Hepatocyte (in vitro differentiated cells): ENCODE measurements around the gene OLFM4. TPM values are rescaled to one million over a fixed set of nuclear protein-coding genes. Genes with fewer than 3 reads are reported as not detected.

ENCODE experiments used
- DNase-seq: peaks from one replicate; pipeline ENCODE4 v3.0.0-alpha.2; 2016; ENCODE audit warnings: low spot score
- H2AFZ ChIP-seq: fragments of 200-600 bp; sonication (generic); 2 replicates; pipeline ENCODE4 v1.6.0; 2016; ENCODE audit warnings: antibody characterized with exemption, mild to moderate bottlenecking
- H3K27ac ChIP-seq: fragments of 200-600 bp; sonication (generic); 2 replicates; pipeline ENCODE4 v1.5.1; 2016; ENCODE audit warnings: mild to moderate bottlenecking
- H3K27me3 ChIP-seq: fragments of 200-600 bp; sonication (generic); 2 replicates; pipeline ENCODE4 v1.6.1; 2016
- H3K36me3 ChIP-seq: fragments of 200-600 bp; sonication (generic); replicated peaks from 2 replicates; pipeline ENCODE4 v1.5.1; 2016; ENCODE audit warnings: low read depth; ENCODE audit not compliant: insufficient read depth
- H3K4me1 ChIP-seq: fragments of 200-600 bp; sonication (generic); 2 replicates; pipeline ENCODE4 v1.5.1; 2016; ENCODE audit warnings: mild to moderate bottlenecking, moderate library complexity; ENCODE audit not compliant: insufficient read depth
- H3K4me2 ChIP-seq: fragments of 200-600 bp; sonication (generic); 2 replicates; pipeline ENCODE4 v1.6.0; 2016
- H3K4me3 ChIP-seq: fragments of 200-600 bp; sonication (generic); 2 replicates; pipeline ENCODE4 v1.5.1; 2016; ENCODE audit warnings: mild to moderate bottlenecking
- H3K79me2 ChIP-seq: fragments of 200-600 bp; sonication (generic); 2 replicates; pipeline ENCODE4 v1.6.0; 2017; ENCODE audit warnings: mild to moderate bottlenecking
- H3K9me2 ChIP-seq: fragments of 200-600 bp; sonication (generic); replicated peaks from 2 replicates; pipeline ENCODE4 v1.6.0; 2017; ENCODE audit warnings: mild to moderate bottlenecking; ENCODE audit not compliant: insufficient read depth
- H3K9me3 ChIP-seq: fragments of 200-600 bp; sonication (generic); 2 replicates; pipeline ENCODE4 v1.5.1; 2016; ENCODE audit warnings: low read depth, mild to moderate bottlenecking
- H4K20me1 ChIP-seq: fragments of 200-600 bp; sonication (generic); 2 replicates; pipeline ENCODE4 v1.6.0; 2016; ENCODE audit warnings: mild to moderate bottlenecking; ENCODE audit not compliant: insufficient read depth, poor library complexity, severe bottlenecking
- CTCF ChIP-seq: fragments of 200-600 bp; sonication (generic); IDR thresholded peaks from 2 replicates; pipeline ENCODE4 v1.5.1; 2016; ENCODE audit warnings: antibody characterized with exemption, mild to moderate bottlenecking; ENCODE audit not compliant: poor library complexity
- EZH2 ChIP-seq: fragments of 200-600 bp; sonication (generic); IDR thresholded peaks from 2 replicates; pipeline ENCODE4 v1.6.1; 2016; ENCODE audit warnings: antibody characterized with exemption, mild to moderate bottlenecking, borderline replicate concordance
- EZH2phosphoT487 ChIP-seq: fragments of 200-600 bp; sonication (generic); IDR thresholded peaks from one replicate; pipeline ENCODE4 v1.6.1; 2018; ENCODE audit warnings: antibody characterized with exemption, mild to moderate bottlenecking, low read depth, moderate library complexity; ENCODE audit not compliant: unreplicated experiment, severe bottlenecking
- WGBS: methylation state at CpG from one replicate; pipeline ENCODE4 v1.1.6; 2016; ENCODE audit warnings: low lambda C conversion rate; ENCODE audit errors: missing lambda C conversion rate; 5-methylcytosine and 5-hydroxymethylcytosine counted together
- polyA plus RNA-seq: library from polyadenylated mRNA; unstranded; fragments of >200 nt; fragmentation: Nextera tagmentation; extraction: Ambion mirVana; gene quantifications from 2 replicates; pipeline ENCODE4 v1.2.1, GENCODE V29; 2016
- total RNA-seq: library from RNA; depleted of rRNA; stranded (reverse); fragments of >200 nt; gene quantifications from 2 replicates; pipeline ENCODE4 v1.2.3, GENCODE V29; 2014

The OLFM4 gene
- total and polyA plus RNA-seq, 2 experiments from 2014 or later: 4.5 to 20.7 TPM

DNA sequence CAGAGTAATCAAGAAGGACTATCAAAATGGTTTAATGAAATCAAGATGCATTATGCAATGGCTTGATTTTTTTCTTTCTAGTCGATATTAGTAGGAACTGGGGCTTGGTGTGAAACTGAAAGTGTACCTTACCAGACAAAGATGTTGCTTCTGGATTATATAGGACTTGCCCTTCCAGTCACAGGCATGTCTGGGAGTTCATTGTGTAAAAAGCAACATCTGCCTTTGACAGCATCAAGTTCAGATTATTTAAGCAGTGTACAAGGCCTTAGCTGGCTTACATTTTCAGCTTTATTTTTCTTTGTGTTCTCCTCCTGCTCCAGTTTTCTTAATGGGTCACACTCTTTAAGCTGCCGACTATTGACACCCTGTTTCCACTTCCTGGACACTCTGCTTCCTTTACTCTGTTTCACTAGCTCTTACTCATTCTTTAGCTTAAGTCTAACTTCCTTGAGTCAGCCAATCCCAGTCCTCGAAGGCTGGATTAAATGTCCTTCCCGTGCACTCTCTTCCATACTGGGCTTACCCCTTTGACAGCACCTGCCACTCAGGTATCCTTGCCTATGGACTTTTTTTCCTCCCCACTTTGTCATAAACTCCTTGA lies 29.4 kb upstream of the OLFM4 start:
- 77% methylated on average over 4 of the region's 4 CpGs for WGBS
- H3K4me2 ChIP-seq: no peak overlapping the region
- H3K9me3 ChIP-seq: no peaks in the 10 kb centered on the region
- H3K27ac ChIP-seq: no peak overlapping the region
- no peaks in the 10 kb centered on the region for H3K36me3 ChIP-seq
- H2AFZ ChIP-seq: no peak overlapping the region
- H4K20me1 ChIP-seq: no peaks in the 10 kb centered on the region
- no peak overlapping the region for H3K4me3 ChIP-seq
- TF ChIP-seq EZH2 (no peak), CTCF (no peak), EZH2phosphoT487 (no peak)
- H3K4me1 ChIP-seq: no peaks in the 10 kb centered on the region
- no peaks in the 10 kb centered on the region for H3K79me2 ChIP-seq
- no peaks in the 10 kb centered on the region for H3K9me2 ChIP-seq
- H3K27me3 ChIP-seq: peaks cover 13% of the 10 kb centered on the region
- no peak for DNase-seq

GRCh38 chr13:53001444-53002225 lies 27.0 kb upstream of the OLFM4 start:
- Histone ChIP-seq H2AFZ (no peak overlapping the region), H3K4me1 (no peaks in the 10 kb centered on the region), H3K9me2 (no peaks in the 10 kb centered on the region), H3K9me3 (no peaks in the 10 kb centered on the region), H3K79me2 (no peaks in the 10 kb centered on the region), H3K27me3 (peaks cover 9% of the 10 kb centered on the region), H3K4me2 (no peak overlapping the region), H3K4me3 (no peak overlapping the region), H4K20me1 (no peaks in the 10 kb centered on the region), H3K36me3 (no peaks in the 10 kb centered on the region), H3K27ac (peak overlapping the region; percentile 16)
- DNase-seq: no peak
- 73% methylated on average over 4 of the region's 4 CpGs for whole genome bisulfite sequencing
- TF ChIP-seq EZH2 (no peak), CTCF (no peak), EZH2phosphoT487 (no peak)

GRCh38 chr13:53004573-53004972 lies 24.0 kb upstream of the OLFM4 start:
- TF ChIP-seq CTCF (no peak), EZH2 (no peak), EZH2phosphoT487 (no peak)
- 92% methylated on average over 2 of the region's 2 CpGs for WGBS

More at GRCh38 chr13:53004573-53004972, 24.0 kb upstream of the OLFM4 start:
- Histone ChIP-seq H4K20me1 (no peaks in the 10 kb centered on the region), H2AFZ (no peak overlapping the region), H3K27me3 (no peaks in the 10 kb centered on the region), H3K9me3 (no peaks in the 10 kb centered on the region), H3K36me3 (no peaks in the 10 kb centered on the region), H3K9me2 (no peaks in the 10 kb centered on the region), H3K79me2 (no peaks in the 10 kb centered on the region), H3K4me2 (no peak overlapping the region), H3K27ac (no peak overlapping the region), H3K4me1 (no peaks in the 10 kb centered on the region), H3K4me3 (no peak overlapping the region)
- no peak for DNase-seq
